DOHH2 (cell line): ENCODE data around the gene FAM177B.

Experiments
- H3F3A ChIP-seq: fragments of 200-600 bp; sonication (generic), shearing (Covaris generic); 2 replicates; pipeline ENCODE4 v1.6.0; 2016; ENCODE audit warnings: antibody characterized with exemption, mild to moderate bottlenecking; ENCODE audit not compliant: control insufficient read depth, insufficient read depth
- H3K27ac ChIP-seq: fragments of 200-600 bp; sonication (generic); 2 replicates; pipeline ENCODE4 v1.5.1; 2014; ENCODE audit warnings: low read depth, mild to moderate bottlenecking, low read length, moderate library complexity
- H3K27me3 ChIP-seq: fragments of 200-600 bp; sonication (generic); 2 replicates; pipeline ENCODE4 v1.6.1; 2014; ENCODE audit warnings: mild to moderate bottlenecking, low read length, mixed read lengths; ENCODE audit not compliant: control insufficient read depth
- H3K36me3 ChIP-seq: fragments of 200-600 bp; sonication (generic); 2 replicates; pipeline ENCODE4 v1.6.1; 2014; ENCODE audit warnings: mild to moderate bottlenecking, low read length, moderate library complexity, mixed read lengths; ENCODE audit not compliant: control insufficient read depth
- H3K4me1 ChIP-seq: fragments of 200-600 bp; sonication (generic); 2 replicates; pipeline ENCODE4 v1.6.1; 2014; ENCODE audit warnings: mild to moderate bottlenecking, low read length, mixed read lengths; ENCODE audit not compliant: control insufficient read depth
- H3K4me2 ChIP-seq: fragments of 200-600 bp; sonication (generic); 2 replicates; pipeline ENCODE4 v1.6.0; 2014; ENCODE audit warnings: mild to moderate bottlenecking, low read length, moderate library complexity
- H3K4me3 ChIP-seq: fragments of 200-600 bp; sonication (generic); 2 replicates; pipeline ENCODE4 v1.5.1; 2014; ENCODE audit warnings: mild to moderate bottlenecking, low read length, mixed read lengths
- H3K79me2 ChIP-seq: fragments of 200-600 bp; sonication (generic); 2 replicates; pipeline ENCODE4 v1.6.1; 2014; ENCODE audit warnings: mild to moderate bottlenecking, low read length, mixed read lengths; ENCODE audit not compliant: control insufficient read depth
- H3K9me2 ChIP-seq: fragments of 200-600 bp; sonication (generic); replicated peaks from 2 replicates; pipeline ENCODE4 v1.6.1; 2014; ENCODE audit warnings: mild to moderate bottlenecking, low read length, mixed read lengths; ENCODE audit not compliant: control insufficient read depth
- H3K9me3 ChIP-seq: fragments of 200-600 bp; sonication (generic); 2 replicates; pipeline ENCODE4 v1.6.1; 2014; ENCODE audit warnings: antibody characterized with exemption, low read length, mixed read lengths; ENCODE audit not compliant: control insufficient read depth, insufficient read depth
- H4K20me1 ChIP-seq: fragments of 200-600 bp; sonication (generic); 2 replicates; pipeline ENCODE4 v1.6.0; 2014; ENCODE audit warnings: low read depth, mild to moderate bottlenecking, antibody characterized with exemption, low read length, moderate library complexity; ENCODE audit not compliant: control insufficient read depth, insufficient read depth
- CTCF ChIP-seq: fragments of 200-600 bp; sonication (generic); IDR thresholded peaks from one replicate; pipeline ENCODE4 v1.5.1; 2014; ENCODE audit warnings: antibody characterized with exemption, mild to moderate bottlenecking, low read depth, low read length; ENCODE audit not compliant: poor library complexity, severe bottlenecking
- EZH2phosphoT487 ChIP-seq: fragments of 200-600 bp; sonication (generic); IDR thresholded peaks from 2 replicates; pipeline ENCODE4 v1.6.1; 2017; ENCODE audit warnings: borderline replicate concordance, mild to moderate bottlenecking, antibody characterized with exemption, low read length, moderate library complexity, mixed read lengths

Gene FAM177B

GRCh38 chr1:222696741-222697140 lies 40.3 kb upstream of the FAM177B start:
- no peak overlapping the region for H3K4me2 ChIP-seq
- no peak overlapping the region for H3K27ac ChIP-seq
- no peaks in the 10 kb centered on the region for H3K27me3 ChIP-seq
- H3F3A ChIP-seq, result no peaks in the 10 kb centered on the region
- H3K36me3 ChIP-seq, result peaks cover 18% of the 10 kb centered on the region; the same call in 1 of the 2 replicates
- H3K9me3 ChIP-seq, result no peaks in the 10 kb centered on the region
- peaks cover 5% of the 10 kb centered on the region for H3K79me2 ChIP-seq
- no peaks in the 10 kb centered on the region for H3K4me1 ChIP-seq
- no peak overlapping the region for H3K4me3 ChIP-seq
- H3K9me2 ChIP-seq, result no peaks in the 10 kb centered on the region
- TF ChIP-seq CTCF, result no peak
- 0 out of 2 replicates have a peak, but pooled peaks cover 3% of the 10 kb centered on the region for H4K20me1 ChIP-seq

GRCh38 chr1:222697203-222697602 lies 39.8 kb upstream of the FAM177B start:
- H3K36me3 ChIP-seq, result peaks cover 17% of the 10 kb centered on the region
- no peak for TF ChIP-seq EZH2phosphoT487
- TF ChIP-seq CTCF, result no peak

GRCh38 chr1:222697826-222698225 lies 39.2 kb upstream of the FAM177B start:
- H3K79me2 ChIP-seq, result peaks cover 5% of the 10 kb centered on the region
- no peaks in the 10 kb centered on the region for H3F3A ChIP-seq
- no peaks in the 10 kb centered on the region for H4K20me1 ChIP-seq
- H3K27me3 ChIP-seq, result no peaks in the 10 kb centered on the region
- H3K36me3 ChIP-seq, result peaks cover 18% of the 10 kb centered on the region
- no peak overlapping the region for H3K4me3 ChIP-seq
- H3K4me2 ChIP-seq, result no peak overlapping the region
- H3K4me1 ChIP-seq, result no peaks in the 10 kb centered on the region
- H3K9me3 ChIP-seq, result no peaks in the 10 kb centered on the region
- TF ChIP-seq CTCF (no peak), EZH2phosphoT487 (no peak)
- no peak overlapping the region for H3K27ac ChIP-seq
- H3K9me2 ChIP-seq, result no peaks in the 10 kb centered on the region

More at GRCh38 chr1:222697203-222697602, 39.8 kb upstream of the FAM177B start:
- Histone ChIP-seq H3F3A (no peaks in the 10 kb centered on the region), H3K27ac (no peak overlapping the region), H3K27me3 (no peaks in the 10 kb centered on the region), H3K4me1 (no peaks in the 10 kb centered on the region), H3K4me2 (no peak overlapping the region), H3K9me3 (no peaks in the 10 kb centered on the region), H4K20me1 (0 out of 2 replicates have a peak, but pooled peaks cover 3% of the 10 kb centered on the region), H3K9me2 (no peaks in the 10 kb centered on the region), H3K79me2 (peaks cover 5% of the 10 kb centered on the region), H3K4me3 (no peak overlapping the region)

- Histone ChIP-seq H3K4me1 (no peaks in the 10 kb centered on the region), H3K9me3 (no peaks in the 10 kb centered on the region), H3F3A (no peaks in the 10 kb centered on the region), H3K9me2 (no peaks in the 10 kb centered on the region), H3K27ac (no peak overlapping the region), H4K20me1 (no peaks in the 10 kb centered on the region), H3K36me3 (peaks cover 35% of the 10 kb centered on the region), H3K79me2 (peaks cover 39% of the 10 kb centered on the region), H3K27me3 (no peaks in the 10 kb centered on the region), H3K4me3 (no peak overlapping the region), H3K4me2 (no peak overlapping the region)
- TF ChIP-seq EZH2phosphoT487 (no peak), CTCF (no peak)
Measured at GRCh38 chr1:222702210-222702609, 34.8 kb upstream of the FAM177B start.
